A549 (cell line): ENCODE data around the gene TMEM8B.

Experiments
- RAD21 ChIP-seq, 2 experiments: fragments of >200 bp in 1 of 2; sonication (Bioruptor Twin) in 1 of 2; formaldehyde crosslinking in 1 of 2; IDR thresholded peaks in 1 of 2; conservative IDR thresholded peaks in 1 of 2; 2 replicates in 1 of 2; 3 replicates in 1 of 2; pipeline ENCODE4 v1.6.1; 2012 to 2018; ENCODE audit warnings: inconsistent platforms in 1 of 2
- TF ChIP-seq, protein P1 (sequence below): fragments of >200 bp; sonication (Bioruptor Twin); formaldehyde crosslinking; IDR thresholded peaks from 3 replicates; pipeline ENCODE4 v1.5.1; 2016

GRCh38 chr9:35839926-35840325, 10.9 kb downstream of the TMEM8B start:
- TF ChIP-seq, protein P1, sequence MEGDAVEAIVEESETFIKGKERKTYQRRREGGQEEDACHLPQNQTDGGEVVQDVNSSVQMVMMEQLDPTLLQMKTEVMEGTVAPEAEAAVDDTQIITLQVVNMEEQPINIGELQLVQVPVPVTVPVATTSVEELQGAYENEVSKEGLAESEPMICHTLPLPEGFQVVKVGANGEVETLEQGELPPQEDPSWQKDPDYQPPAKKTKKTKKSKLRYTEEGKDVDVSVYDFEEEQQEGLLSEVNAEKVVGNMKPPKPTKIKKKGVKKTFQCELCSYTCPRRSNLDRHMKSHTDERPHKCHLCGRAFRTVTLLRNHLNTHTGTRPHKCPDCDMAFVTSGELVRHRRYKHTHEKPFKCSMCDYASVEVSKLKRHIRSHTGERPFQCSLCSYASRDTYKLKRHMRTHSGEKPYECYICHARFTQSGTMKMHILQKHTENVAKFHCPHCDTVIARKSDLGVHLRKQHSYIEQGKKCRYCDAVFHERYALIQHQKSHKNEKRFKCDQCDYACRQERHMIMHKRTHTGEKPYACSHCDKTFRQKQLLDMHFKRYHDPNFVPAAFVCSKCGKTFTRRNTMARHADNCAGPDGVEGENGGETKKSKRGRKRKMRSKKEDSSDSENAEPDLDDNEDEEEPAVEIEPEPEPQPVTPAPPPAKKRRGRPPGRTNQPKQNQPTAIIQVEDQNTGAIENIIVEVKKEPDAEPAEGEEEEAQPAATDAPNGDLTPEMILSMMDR = no peak
- TF ChIP-seq RAD21 (conservative IDR thresholded peaks at IDR 0.05 in 1 of 2, IDR thresholded peaks at IDR 0.05 in 1 of 2) = no peak
